Heart left ventricle (tissue), 13 donors: ENCODE data around the gene INO80E.

ENCODE experiments used
- POLR2A ChIP-seq, 2 donors: fragments of 450-650 bp; IDR thresholded peaks; one replicate each; pipeline ENCODE4 v1.6.1; 2017; ENCODE audit warnings: antibody characterized with exemption in 2 of 2, mild to moderate bottlenecking in 2 of 2, moderate library complexity in 2 of 2
- TF ChIP-seq, protein P1 (sequence below), 12 donors: fragments of 200-600 bp; sonication (generic) in 4 of 12; IDR thresholded peaks; one replicate each; pipeline versions ENCODE4 v1.5.0 to v1.8.0; 2018 to 2022; ENCODE audit warnings: antibody characterized with exemption in 12 of 12, mild to moderate bottlenecking in 5 of 12
- donor health status: ischemic (EF 13 %, LVEDD 7.1; RV severe dilation, severe dysfunction).
- donor health status: DM: no; HTN: yes; CAD: no.
- donor health status: DM: no; HTN: no; CAD: no.
- donor health status: ischemic (EF 25% LVEDD 6.9; RV normal size, moderate dysfunction).
- donor health status: ischemic (EF 25% LVEDD 5.7; RV mildly dilated, moderate dysfunction).
- donor health status: ischemic (EF 35%, LVEDD 5.7; RV mildly dilated, moderate dysfunction).
- donor health status: nonischemic (EF 11% LVEDD 7.7; RV severe dilation, severe dysfunction).
- donor health status: DM: yes; HTN: yes; CAD: no.
- donor health status: PGD.
- donor health status: ischemic (EF 29% LVEDD 5.4; RV normal size, mild dysfunction).
- donor health status: nonischemic (EF 23%, LVEDD 6.1; RV moderate dilation, normal function).

- TF ChIP-seq, protein P1, sequence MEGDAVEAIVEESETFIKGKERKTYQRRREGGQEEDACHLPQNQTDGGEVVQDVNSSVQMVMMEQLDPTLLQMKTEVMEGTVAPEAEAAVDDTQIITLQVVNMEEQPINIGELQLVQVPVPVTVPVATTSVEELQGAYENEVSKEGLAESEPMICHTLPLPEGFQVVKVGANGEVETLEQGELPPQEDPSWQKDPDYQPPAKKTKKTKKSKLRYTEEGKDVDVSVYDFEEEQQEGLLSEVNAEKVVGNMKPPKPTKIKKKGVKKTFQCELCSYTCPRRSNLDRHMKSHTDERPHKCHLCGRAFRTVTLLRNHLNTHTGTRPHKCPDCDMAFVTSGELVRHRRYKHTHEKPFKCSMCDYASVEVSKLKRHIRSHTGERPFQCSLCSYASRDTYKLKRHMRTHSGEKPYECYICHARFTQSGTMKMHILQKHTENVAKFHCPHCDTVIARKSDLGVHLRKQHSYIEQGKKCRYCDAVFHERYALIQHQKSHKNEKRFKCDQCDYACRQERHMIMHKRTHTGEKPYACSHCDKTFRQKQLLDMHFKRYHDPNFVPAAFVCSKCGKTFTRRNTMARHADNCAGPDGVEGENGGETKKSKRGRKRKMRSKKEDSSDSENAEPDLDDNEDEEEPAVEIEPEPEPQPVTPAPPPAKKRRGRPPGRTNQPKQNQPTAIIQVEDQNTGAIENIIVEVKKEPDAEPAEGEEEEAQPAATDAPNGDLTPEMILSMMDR (IDR thresholded peaks at IDR 0.05), result no peak
- TF ChIP-seq POLR2A (IDR thresholded peaks at IDR 0.05), result no peak
Observed at GRCh38 chr16:30028438-30029076, 32.5 kb downstream of the INO80E start.
